ENCODE results near the gene TXLNA.

DNA sequence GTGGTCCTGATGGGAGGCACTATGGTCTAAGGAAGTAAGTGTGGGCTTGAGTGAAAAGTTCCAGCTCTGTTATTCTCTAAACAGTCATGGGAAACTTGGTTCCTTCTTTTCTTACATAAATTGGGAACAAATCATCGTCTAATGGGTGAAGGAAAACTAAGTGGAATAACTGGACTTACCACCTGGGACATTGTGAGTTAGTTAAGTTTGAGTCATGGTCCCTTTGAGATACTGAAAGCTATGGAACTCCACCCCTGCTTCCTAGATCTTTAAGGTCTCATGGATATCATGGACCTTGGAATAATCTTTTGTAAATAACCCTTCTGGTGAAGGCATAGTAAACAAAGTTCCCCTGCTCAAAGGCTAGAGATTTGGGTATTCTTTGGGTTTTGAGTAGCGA, 16.1 kb upstream of the TXLNA start:
- TF ChIP-seq, protein P1, sequence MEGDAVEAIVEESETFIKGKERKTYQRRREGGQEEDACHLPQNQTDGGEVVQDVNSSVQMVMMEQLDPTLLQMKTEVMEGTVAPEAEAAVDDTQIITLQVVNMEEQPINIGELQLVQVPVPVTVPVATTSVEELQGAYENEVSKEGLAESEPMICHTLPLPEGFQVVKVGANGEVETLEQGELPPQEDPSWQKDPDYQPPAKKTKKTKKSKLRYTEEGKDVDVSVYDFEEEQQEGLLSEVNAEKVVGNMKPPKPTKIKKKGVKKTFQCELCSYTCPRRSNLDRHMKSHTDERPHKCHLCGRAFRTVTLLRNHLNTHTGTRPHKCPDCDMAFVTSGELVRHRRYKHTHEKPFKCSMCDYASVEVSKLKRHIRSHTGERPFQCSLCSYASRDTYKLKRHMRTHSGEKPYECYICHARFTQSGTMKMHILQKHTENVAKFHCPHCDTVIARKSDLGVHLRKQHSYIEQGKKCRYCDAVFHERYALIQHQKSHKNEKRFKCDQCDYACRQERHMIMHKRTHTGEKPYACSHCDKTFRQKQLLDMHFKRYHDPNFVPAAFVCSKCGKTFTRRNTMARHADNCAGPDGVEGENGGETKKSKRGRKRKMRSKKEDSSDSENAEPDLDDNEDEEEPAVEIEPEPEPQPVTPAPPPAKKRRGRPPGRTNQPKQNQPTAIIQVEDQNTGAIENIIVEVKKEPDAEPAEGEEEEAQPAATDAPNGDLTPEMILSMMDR (IDR thresholded peaks at IDR 0.05) = no peak
- no peak for TF ChIP-seq EP300 (IDR thresholded peaks at IDR 0.05)
- TF ChIP-seq POLR2A (IDR thresholded peaks at IDR 0.05) = no peak
